Epithelial cell of proximal tubule (primary cell): ENCODE data around the gene EPHA3. TPM values are rescaled to one million over a fixed set of nuclear protein-coding genes. Genes with fewer than 3 reads are reported as not detected.

ENCODE experiments used
- DNase-seq: peaks from one replicate; pipeline ENCODE4 v3.0.0-alpha.2; 2011; ENCODE audit warnings: low read depth
- H3K4me3 ChIP-seq: 2 replicates; pipeline ENCODE4 v1.5.1; 2011; ENCODE audit warnings: low read depth, mild to moderate bottlenecking, low read length
- CTCF ChIP-seq: conservative IDR thresholded peaks from 2 replicates; pipeline ENCODE4 v1.5.1; 2012; ENCODE audit warnings: low read depth, mild to moderate bottlenecking, low read length
- total RNA-seq: library from RNA; depleted of rRNA; stranded (reverse); fragments of >200 nt; gene quantifications from 2 replicates; pipeline ENCODE4 v1.2.3, GENCODE V29; 2015

EPHA3 gene
- total RNA-seq, 1 donor from 2014 or later, result 0.06 TPM

GRCh38 chr3:89268059-89268458, 160.6 kb downstream of the EPHA3 start:
- no peak for TF ChIP-seq CTCF
- no peak for DNase-seq
- no peak overlapping the region for H3K4me3 ChIP-seq

- no peak overlapping the region for H3K4me3 ChIP-seq
- no peak for DNase-seq
- TF ChIP-seq CTCF, result no peak
These were observed 162.8 kb downstream of the EPHA3 start for GRCh38 chr3:89270201-89270600.

GRCh38 chr3:89275001-89275400, 167.6 kb downstream of the EPHA3 start:
- no peak for TF ChIP-seq CTCF
- H3K4me3 ChIP-seq, result no peak overlapping the region
- DNase-seq, result no peak

GRCh38 chr3:89276116-89276515, 168.7 kb downstream of the EPHA3 start:
- no peak for TF ChIP-seq CTCF
- DNase-seq, result no peak
- H3K4me3 ChIP-seq, result no peak overlapping the region

GRCh38 chr3:89278302-89279025, 171.0 kb downstream of the EPHA3 start:
- DNase-seq, result no peak
- no peak overlapping the region for H3K4me3 ChIP-seq
- TF ChIP-seq CTCF, result no peak

- TF ChIP-seq CTCF, result no peak
- no peak for DNase-seq
- H3K4me3 ChIP-seq, result no peak overlapping the region
These were observed 172.9 kb downstream of the EPHA3 start for GRCh38 chr3:89280301-89280700.

- no peak for TF ChIP-seq CTCF
- DNase-seq, result no peak
- H3K4me3 ChIP-seq, result no peak overlapping the region
These were observed 173.5 kb downstream of the EPHA3 start for GRCh38 chr3:89280822-89281365.
